ENCODE measurements around the gene SEMG1.

DNA sequence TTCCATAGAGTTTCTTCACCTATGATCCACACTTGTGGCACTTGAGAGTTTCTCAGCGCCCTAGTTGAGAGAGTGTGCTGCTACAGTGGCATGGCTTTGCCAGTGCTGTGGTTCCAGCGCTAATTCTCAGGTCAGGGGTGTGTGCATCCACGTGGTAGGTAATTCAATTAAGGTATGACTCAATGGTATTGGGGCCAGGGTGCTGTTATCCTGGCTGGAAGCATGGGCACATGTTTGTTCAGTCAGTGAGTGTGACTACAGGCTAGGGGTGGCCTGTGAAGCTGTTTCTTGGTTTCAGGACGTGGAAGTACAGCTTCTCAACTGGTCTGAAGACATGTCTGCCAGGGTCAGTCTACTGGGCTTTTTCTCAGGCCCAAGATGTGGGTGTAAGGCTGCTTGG is 11.3 kb downstream of the SEMG1 start:
- TF ChIP-seq, protein P1, sequence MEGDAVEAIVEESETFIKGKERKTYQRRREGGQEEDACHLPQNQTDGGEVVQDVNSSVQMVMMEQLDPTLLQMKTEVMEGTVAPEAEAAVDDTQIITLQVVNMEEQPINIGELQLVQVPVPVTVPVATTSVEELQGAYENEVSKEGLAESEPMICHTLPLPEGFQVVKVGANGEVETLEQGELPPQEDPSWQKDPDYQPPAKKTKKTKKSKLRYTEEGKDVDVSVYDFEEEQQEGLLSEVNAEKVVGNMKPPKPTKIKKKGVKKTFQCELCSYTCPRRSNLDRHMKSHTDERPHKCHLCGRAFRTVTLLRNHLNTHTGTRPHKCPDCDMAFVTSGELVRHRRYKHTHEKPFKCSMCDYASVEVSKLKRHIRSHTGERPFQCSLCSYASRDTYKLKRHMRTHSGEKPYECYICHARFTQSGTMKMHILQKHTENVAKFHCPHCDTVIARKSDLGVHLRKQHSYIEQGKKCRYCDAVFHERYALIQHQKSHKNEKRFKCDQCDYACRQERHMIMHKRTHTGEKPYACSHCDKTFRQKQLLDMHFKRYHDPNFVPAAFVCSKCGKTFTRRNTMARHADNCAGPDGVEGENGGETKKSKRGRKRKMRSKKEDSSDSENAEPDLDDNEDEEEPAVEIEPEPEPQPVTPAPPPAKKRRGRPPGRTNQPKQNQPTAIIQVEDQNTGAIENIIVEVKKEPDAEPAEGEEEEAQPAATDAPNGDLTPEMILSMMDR (IDR thresholded peaks at IDR 0.05) = no peak
- TF ChIP-seq POLR2A (IDR thresholded peaks at IDR 0.05) (no peak), EP300 (IDR thresholded peaks at IDR 0.05) (no peak)

Data from tibial nerve (tissue), 4 donors.